Left lung (tissue), 10 donors: ENCODE data around the gene FXYD4. TPM values are rescaled to one million over a fixed set of nuclear protein-coding genes. Genes with fewer than 3 reads are reported as not detected.

Experiments
- ATAC-seq: fragments of 200-7000 bp; cut with Tn5 transposase; one replicate; pipeline ENCODE4 v1.9.1; 2020; ENCODE audit warnings: moderate library complexity
- DNase-seq, 4 donors: peaks; one replicate each; pipeline ENCODE4 v3.0.0-alpha.2; 2013 to 2020
- H3K27ac ChIP-seq, 2 donors: fragments of 200-600 bp; sonication (generic) in 1 of 2; one replicate each; pipeline versions ENCODE4 v1.5.0 to v1.8.0; 2020 to 2021
- H3K27me3 ChIP-seq, 2 donors: fragments of 200-600 bp; sonication (generic) in 1 of 2; one replicate each; pipeline versions ENCODE4 v1.5.0 to v1.8.0; 2020 to 2021
- H3K36me3 ChIP-seq, 2 donors: fragments of 200-600 bp; sonication (generic) in 1 of 2; one replicate each; pipeline versions ENCODE4 v1.5.0 to v1.8.0; 2020 to 2021
- H3K4me1 ChIP-seq, 2 donors: fragments of 200-600 bp; one replicate each; pipeline ENCODE4 v1.8.0; 2021
- H3K4me3 ChIP-seq, 2 donors: fragments of 200-600 bp; sonication (generic) in 1 of 2; one replicate each; pipeline versions ENCODE4 v1.5.0 to v1.8.0; 2020 to 2021; ENCODE audit warnings: mild to moderate bottlenecking in 1 of 2
- H3K9me3 ChIP-seq, 2 donors: fragments of 200-600 bp; sonication (generic) in 1 of 2; one replicate each; pipeline versions ENCODE4 v1.5.0 to v1.8.0; 2020 to 2021
- CTCF ChIP-seq, 2 donors: fragments of 200-600 bp; sonication (generic) in 1 of 2; IDR thresholded peaks; one replicate each; pipeline versions ENCODE4 v1.5.0 to v1.8.0; 2021; ENCODE audit warnings: antibody characterized with exemption in 2 of 2
- intact Hi-C, 2 donors: fragments of 100-400 bp; cut with DNase I; formaldehyde crosslinking; loops; one replicate each; pipeline versions ENCODE4 v1.11.2 to v1.14.2; 2022
- polyA plus RNA-seq, 6 donors: library from polyadenylated mRNA; unstranded; fragments of 120-200 nt; gene quantifications; one replicate each; pipeline ENCODE4 v1.2.1, GENCODE V29; 2013; ENCODE audit not compliant: insufficient read length in 6 of 6
- total RNA-seq, 2 donors: library from RNA; stranded (reverse); fragmentation: NEBNext Ultra II Directional; extraction: Animal tissue kit (Norgen Biotek cat#: 25700); gene quantifications; one replicate each; pipeline ENCODE4 v1.2.1, GENCODE V29; 2021
- donor health status: DM: no; HTN: yes; CAD: no.
- donor health status: DM: no; HTN: no; CAD: no.

The FXYD4 gene
- total and polyA plus RNA-seq, 8 donors, result 1.0 to 6.0 TPM; not detected in 6

GRCh38 chr10:43403911-43404703 lies 32.7 kb downstream of the FXYD4 start:
- ATAC-seq, result peak; percentile 1
- Histone ChIP-seq H3K4me1 (peaks cover 31 to 75% of the 10 kb centered on the region in 2 donors), H3K4me3 (peak overlapping the region in 1 of 2 donors; percentile 75), H3K36me3 (peaks cover 0 to 17% of the 10 kb centered on the region in 2 donors), H3K9me3 (no peaks in the 10 kb centered on the region), H3K27me3 (no peaks in the 10 kb centered on the region), H3K27ac (peak overlapping the region in 1 of 2 donors; percentile 97)
- no peak for DNase-seq
- TF ChIP-seq CTCF (IDR thresholded peaks at IDR 0.05), result no peak
- intact Hi-C loops, result no loop called here

- ATAC-seq (no peak), DNase-seq (no peak)
- no peaks in the 10 kb centered on the region for H3K9me3 ChIP-seq
- H3K4me1 ChIP-seq, result peaks cover 31 to 69% of the 10 kb centered on the region in 2 donors
- H3K27ac ChIP-seq, result peak overlapping the region in 1 of 2 donors; percentile 97
- peak overlapping the region in 1 of 2 donors; percentile 75 for H3K4me3 ChIP-seq
- H3K27me3 ChIP-seq, result no peaks in the 10 kb centered on the region
- peaks cover 0 to 11% of the 10 kb centered on the region in 2 donors for H3K36me3 ChIP-seq
- TF ChIP-seq CTCF (IDR thresholded peaks at IDR 0.05), result no peak
- intact Hi-C loops, result no loop called here
Observed at GRCh38 chr10:43404704-43405084, 33.3 kb downstream of the FXYD4 start.

GRCh38 chr10:43407148-43407575 lies 35.7 kb downstream of the FXYD4 start:
- TF ChIP-seq CTCF (IDR thresholded peaks at IDR 0.05), result no peak
- H3K27ac ChIP-seq, result peak overlapping the region; percentile 97 to 99
- peak; percentile 20 for ATAC-seq
- DNase-seq, result peak; percentile 48 to 93 (median 55)
- H3K9me3 ChIP-seq, result no peaks in the 10 kb centered on the region
- intact Hi-C loops, result no loop called here
- H3K4me3 ChIP-seq, result peak overlapping the region; percentile 75 to 87
- peaks cover 0 to 5% of the 10 kb centered on the region in 2 donors for H3K36me3 ChIP-seq
- H3K4me1 ChIP-seq, result peaks cover 20 to 52% of the 10 kb centered on the region in 2 donors
- H3K27me3 ChIP-seq, result no peaks in the 10 kb centered on the region

GRCh38 chr10:43407576-43408330 lies 36.3 kb downstream of the FXYD4 start:
- peak; percentile 72 for ATAC-seq

More at GRCh38 chr10:43407576-43408330, 36.3 kb downstream of the FXYD4 start:
- H3K9me3 ChIP-seq, result no peaks in the 10 kb centered on the region
- peak; percentile 25 to 42 for TF ChIP-seq CTCF (IDR thresholded peaks at IDR 0.05)
- no peaks in the 10 kb centered on the region for H3K27me3 ChIP-seq
- H3K27ac ChIP-seq, result peak overlapping the region; percentile 97 to 99
- peak overlapping the region; percentile 75 to 87 for H3K4me3 ChIP-seq
- DNase-seq, result peak; percentile 88 to 97 (median 95)
- H3K36me3 ChIP-seq, result peaks cover 0 to 5% of the 10 kb centered on the region in 2 donors
- H3K4me1 ChIP-seq, result peaks cover 18 to 46% of the 10 kb centered on the region in 2 donors
- intact Hi-C loops, result no loop called here
